ENCODE data around the gene POLD3.

The POLD3 gene

DNA sequence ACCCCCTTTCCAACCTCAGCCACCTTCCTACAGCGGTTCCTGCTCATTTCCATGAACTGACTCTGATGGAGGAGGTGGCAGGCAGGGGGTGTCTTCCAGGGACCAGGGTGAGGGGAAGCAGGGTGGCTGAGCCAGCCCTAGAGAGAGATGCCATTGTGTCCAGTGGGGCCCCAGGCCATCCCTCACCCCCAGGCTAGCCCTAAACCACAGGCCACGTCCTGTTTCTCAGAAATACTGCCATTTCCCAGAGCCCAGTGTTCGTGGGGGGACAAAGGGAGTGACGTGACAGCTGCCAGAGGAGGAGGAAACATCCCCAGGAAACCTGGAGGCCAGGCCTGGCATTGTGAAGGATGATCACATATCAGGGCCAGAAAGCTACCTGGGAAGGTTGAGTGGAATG is 99.4 kb downstream of the POLD3 start:
- no peak for DNase-seq (ENCODE audit: low read depth)
